Ectodermal cell (in vitro differentiated cells): Measurements from ENCODE around the gene HSD17B2.

ENCODE experiments used
- H3K27ac ChIP-seq: 2 replicates; pipeline ENCODE4 v1.7.0; 2013; ENCODE audit warnings: mild to moderate bottlenecking, low read depth, low read length; ENCODE audit not compliant: insufficient read depth, poor library complexity, severe bottlenecking
- H3K27me3 ChIP-seq: 2 replicates; pipeline ENCODE4 v1.7.0; 2013; ENCODE audit warnings: mild to moderate bottlenecking, low read length; ENCODE audit not compliant: insufficient read depth, control insufficient read depth, poor library complexity, severe bottlenecking
- H3K36me3 ChIP-seq: one replicate; pipeline ENCODE4 v1.7.0; 2013; ENCODE audit warnings: low read length; ENCODE audit not compliant: control insufficient read depth, insufficient read depth
- H3K4me1 ChIP-seq: one replicate; pipeline ENCODE4 v1.7.0; 2013; ENCODE audit warnings: low read length; ENCODE audit not compliant: control insufficient read depth, insufficient read depth
- H3K4me3 ChIP-seq: 2 replicates; pipeline ENCODE4 v1.7.0; 2013; ENCODE audit warnings: low read depth, low read length, control low read depth; ENCODE audit not compliant: insufficient read depth
- H3K9me3 ChIP-seq: 2 replicates; pipeline ENCODE4 v1.7.0; 2013; ENCODE audit warnings: mild to moderate bottlenecking, low read length, moderate library complexity; ENCODE audit not compliant: control insufficient read depth
- whole genome bisulfite sequencing, 2 experiments: methylation state at CpG; one replicate each; pipeline ENCODE4 v1.1.7; 2013; ENCODE audit warnings: missing lambda C conversion rate in 2 of 2; 5-methylcytosine and 5-hydroxymethylcytosine counted together

HSD17B2 gene

DNA sequence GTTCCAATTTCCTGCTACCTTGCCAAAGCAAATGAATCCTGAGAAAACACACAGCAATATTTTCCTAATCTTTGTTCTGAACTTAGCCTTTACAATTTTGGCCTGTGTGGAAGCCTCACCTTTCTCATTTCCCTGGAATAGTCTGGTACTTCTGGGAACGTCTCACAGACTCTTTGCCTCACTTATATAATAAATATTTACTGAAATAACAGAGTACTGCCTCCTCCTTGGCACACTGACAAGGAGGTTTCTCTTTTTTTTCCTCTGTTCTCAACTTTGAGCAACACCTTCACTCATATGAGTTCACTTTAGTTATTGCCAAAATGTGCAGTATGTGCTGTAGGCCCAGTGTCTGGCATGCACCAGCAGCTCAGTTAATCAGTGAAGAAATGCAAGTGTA, 37.3 kb downstream of the HSD17B2 start:
- Histone ChIP-seq H3K27ac (no peak overlapping the region), H3K27me3 (no peaks in the 10 kb centered on the region), H3K36me3 (no peaks in the 10 kb centered on the region), H3K4me1 (no peaks in the 10 kb centered on the region), H3K9me3 (no peaks in the 10 kb centered on the region), H3K4me3 (no peak overlapping the region)
- WGBS, 2 experiments = 100% methylated on average over 1 of the region's 1 CpG

DNA sequence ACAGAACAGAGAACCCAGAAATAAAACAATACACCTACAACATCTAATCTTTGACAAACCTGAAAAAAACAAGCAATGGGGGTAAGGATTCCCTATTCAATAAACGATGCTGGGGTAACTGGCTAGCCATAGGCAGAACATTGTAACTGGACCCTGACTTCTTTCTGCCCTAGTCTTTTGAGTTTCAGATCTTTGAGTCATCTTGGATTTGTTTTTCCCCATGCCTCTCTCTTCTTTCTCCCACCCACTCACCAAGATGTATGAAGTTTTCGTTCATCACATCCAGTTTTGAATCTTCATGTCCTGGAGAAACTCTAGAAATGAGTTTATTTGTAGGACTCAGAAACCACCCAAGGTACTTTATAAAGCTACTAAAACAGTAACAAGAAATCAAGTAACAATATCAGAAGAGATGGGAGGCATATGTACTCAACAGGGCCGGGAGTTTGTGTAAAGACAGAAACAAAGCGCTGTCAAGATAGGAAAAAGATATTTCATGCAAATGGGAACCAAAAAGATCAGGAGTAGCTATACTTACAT, 39.0 kb downstream of the HSD17B2 start:
- Histone ChIP-seq H3K27ac (no peak overlapping the region), H3K4me3 (no peak overlapping the region), H3K27me3 (no peaks in the 10 kb centered on the region), H3K36me3 (no peaks in the 10 kb centered on the region), H3K9me3 (peaks cover 2% of the 10 kb centered on the region), H3K4me1 (no peaks in the 10 kb centered on the region)
- 96% methylated on average over 3 to 4 of the region's 4 CpGs for WGBS, 2 experiments

DNA sequence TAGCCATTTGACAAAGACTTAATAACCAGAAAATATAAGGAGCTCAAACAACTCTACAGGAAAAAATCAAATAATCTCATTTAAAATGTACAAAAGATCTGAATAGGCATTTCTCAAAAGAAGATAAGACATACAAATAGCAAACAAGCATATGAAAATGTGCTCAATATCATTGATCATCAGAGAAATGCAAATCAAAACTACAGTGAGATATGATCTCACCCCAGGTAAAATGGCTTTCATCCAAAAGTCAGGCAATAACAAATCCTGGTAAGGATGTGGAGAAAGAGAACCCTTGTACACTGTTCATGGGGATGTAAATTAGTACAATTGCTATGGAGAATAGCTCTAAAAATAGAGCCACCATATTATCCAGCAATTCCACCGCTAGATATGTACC, 43.1 kb downstream of the HSD17B2 start:
- Histone ChIP-seq H3K4me3 (no peak overlapping the region), H3K27me3 (no peaks in the 10 kb centered on the region), H3K36me3 (no peaks in the 10 kb centered on the region), H3K4me1 (no peaks in the 10 kb centered on the region), H3K9me3 (peaks cover 2% of the 10 kb centered on the region), H3K27ac (no peak overlapping the region)
- WGBS, 2 experiments = 87 to 100% methylated on average over 1 of the region's 1 CpG

DNA sequence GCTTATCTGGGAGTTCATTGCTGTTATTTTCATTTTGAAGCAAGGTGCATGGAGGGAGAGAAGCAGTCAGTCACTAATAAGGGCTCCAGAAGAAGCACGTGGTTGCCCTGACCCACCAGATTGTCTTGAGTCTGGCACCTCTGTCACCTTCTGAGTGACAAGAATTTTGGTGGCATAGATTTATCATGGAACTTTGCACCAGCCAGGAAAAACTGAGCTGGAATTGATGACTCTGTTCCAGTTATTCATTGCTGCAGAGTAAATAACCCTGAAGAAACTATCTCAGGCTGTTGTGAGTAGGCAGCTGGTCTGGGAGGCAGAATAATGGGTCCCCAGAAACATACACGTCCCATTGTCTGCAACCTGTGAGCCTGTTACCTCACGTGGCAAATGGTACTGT, 44.8 kb downstream of the HSD17B2 start:
- Histone ChIP-seq H3K27ac (no peak overlapping the region), H3K9me3 (peaks cover 2% of the 10 kb centered on the region), H3K4me1 (no peaks in the 10 kb centered on the region), H3K36me3 (no peaks in the 10 kb centered on the region), H3K4me3 (no peak overlapping the region), H3K27me3 (no peaks in the 10 kb centered on the region)
- 89% methylated on average over 3 of the region's 3 CpGs for whole genome bisulfite sequencing, 2 experiments

DNA sequence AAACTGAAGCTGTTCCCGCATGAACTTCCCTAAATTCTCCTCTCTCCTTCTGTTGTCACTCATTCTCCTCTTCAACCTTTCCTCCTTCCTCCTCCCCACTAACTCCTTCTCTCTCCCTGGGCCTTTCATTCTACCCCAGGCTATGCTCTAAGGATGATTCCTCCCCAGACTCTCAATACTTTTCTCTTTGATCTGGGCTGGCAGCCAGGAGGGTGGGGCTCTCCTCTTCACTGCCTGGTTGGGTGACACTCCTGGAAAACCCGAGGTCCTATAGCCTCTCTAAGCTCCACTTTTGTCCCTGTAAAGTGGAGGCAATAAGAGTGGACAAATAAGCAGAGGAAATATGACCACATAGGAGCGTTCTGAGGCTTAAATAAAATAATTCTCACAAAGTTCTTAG, 46.2 kb downstream of the HSD17B2 start:
- Histone ChIP-seq H3K4me3 (no peak overlapping the region), H3K27ac (no peak overlapping the region), H3K36me3 (no peaks in the 10 kb centered on the region), H3K27me3 (no peaks in the 10 kb centered on the region), H3K4me1 (no peaks in the 10 kb centered on the region), H3K9me3 (peaks cover 2% of the 10 kb centered on the region)
- WGBS, 2 experiments = 88 to 90% methylated on average over 3 of the region's 3 CpGs

DNA sequence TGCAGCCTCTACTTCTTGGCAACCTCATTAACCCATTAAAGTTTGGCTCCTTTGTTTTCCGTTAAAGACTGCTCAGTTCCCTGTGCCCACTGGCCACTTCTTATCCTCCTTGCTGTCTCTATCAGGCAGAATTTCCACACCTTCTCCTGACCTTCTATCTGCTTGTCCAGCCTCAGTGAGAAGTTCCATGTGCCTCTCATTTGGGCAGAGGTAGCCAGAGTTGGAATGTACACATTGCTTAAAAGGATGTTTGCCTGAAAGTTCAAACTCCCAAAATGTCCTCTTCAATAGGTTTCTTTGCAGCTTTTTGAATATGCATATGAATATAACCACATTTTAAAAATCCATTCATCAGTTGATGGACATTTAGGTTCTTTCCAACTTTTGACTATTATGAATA, 47.0 kb downstream of the HSD17B2 start:
- no peak overlapping the region for H3K4me3 ChIP-seq
- no peaks in the 10 kb centered on the region for H3K4me1 ChIP-seq
- no peak overlapping the region for H3K27ac ChIP-seq
- WGBS, 2 experiments = 88 to 97% methylated on average over 1 of the region's 1 CpG
- H3K36me3 ChIP-seq = no peaks in the 10 kb centered on the region
- no peaks in the 10 kb centered on the region for H3K27me3 ChIP-seq
- H3K9me3 ChIP-seq = peaks cover 2% of the 10 kb centered on the region

DNA sequence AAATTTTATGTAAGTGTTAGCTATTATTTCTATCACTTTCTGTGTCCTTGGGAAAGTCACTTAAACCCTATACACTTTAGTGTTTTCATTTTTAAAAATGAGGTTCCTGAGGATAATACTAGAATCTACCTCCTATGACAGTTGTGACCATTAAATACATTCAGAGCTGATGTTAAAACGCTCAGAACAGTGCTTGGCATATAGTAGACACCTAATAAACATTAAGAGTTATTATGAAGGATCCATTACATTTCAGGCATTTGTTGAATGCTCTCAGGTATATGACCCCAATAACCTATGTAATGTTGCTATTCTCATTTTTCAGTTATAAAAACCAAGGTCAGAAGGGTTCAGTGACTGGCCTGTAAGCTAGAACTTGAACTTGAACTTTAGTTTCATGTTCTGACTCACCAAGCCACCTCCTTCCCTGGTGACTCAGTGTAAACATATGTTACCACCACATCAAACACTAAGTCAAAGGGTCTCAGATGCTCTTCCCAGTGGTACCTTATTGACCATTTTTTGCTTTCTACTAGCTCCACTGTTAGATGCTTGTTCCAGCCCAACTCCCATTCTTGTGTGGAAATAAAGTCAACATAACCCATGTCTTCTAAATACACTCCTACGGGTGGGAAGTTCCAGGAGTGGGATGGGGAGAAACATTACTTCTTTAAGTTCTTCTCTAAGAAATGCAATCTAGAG, 47.6 kb downstream of the HSD17B2 start:
- Histone ChIP-seq H3K9me3 (peaks cover 2% of the 10 kb centered on the region), H3K27me3 (no peaks in the 10 kb centered on the region), H3K36me3 (no peaks in the 10 kb centered on the region), H3K27ac (no peak overlapping the region), H3K4me1 (no peaks in the 10 kb centered on the region), H3K4me3 (no peak overlapping the region)
- 82 to 92% methylated on average over 2 of the region's 2 CpGs for WGBS, 2 experiments

DNA sequence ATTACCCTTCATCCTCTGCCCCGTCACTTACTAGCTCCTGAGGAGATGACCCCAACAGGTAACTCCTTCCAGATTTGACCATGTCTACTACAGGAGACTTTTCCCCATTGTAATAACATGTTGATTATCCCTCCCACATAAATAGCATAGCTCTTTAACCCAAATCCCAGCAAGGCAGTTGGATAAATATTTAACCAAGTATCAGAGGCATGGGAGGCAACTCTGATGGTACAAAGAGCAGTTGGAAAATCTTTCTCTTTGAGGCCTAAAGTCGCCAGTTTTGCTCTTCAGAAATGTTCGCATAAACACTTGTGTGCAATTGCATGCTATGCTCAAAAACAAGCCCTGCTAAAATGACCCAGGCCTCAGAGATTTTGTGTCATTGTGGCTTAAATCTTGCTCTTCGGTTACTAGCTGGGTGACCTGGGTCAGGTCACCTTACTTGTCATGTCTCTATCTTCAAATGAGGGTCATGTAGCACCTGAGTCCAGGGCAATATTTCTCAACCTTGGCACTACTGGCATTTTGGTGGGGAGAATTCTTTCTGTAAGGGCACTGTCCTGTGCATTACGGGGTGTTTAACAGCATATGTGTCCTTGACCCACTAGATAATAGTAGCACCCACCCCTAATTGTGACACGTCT, 48.8 kb downstream of the HSD17B2 start:
- no peaks in the 10 kb centered on the region for H3K36me3 ChIP-seq
- WGBS, 2 experiments = 92 to 93% methylated on average over 6 of the region's 6 CpGs
- H3K4me1 ChIP-seq = no peaks in the 10 kb centered on the region

DNA sequence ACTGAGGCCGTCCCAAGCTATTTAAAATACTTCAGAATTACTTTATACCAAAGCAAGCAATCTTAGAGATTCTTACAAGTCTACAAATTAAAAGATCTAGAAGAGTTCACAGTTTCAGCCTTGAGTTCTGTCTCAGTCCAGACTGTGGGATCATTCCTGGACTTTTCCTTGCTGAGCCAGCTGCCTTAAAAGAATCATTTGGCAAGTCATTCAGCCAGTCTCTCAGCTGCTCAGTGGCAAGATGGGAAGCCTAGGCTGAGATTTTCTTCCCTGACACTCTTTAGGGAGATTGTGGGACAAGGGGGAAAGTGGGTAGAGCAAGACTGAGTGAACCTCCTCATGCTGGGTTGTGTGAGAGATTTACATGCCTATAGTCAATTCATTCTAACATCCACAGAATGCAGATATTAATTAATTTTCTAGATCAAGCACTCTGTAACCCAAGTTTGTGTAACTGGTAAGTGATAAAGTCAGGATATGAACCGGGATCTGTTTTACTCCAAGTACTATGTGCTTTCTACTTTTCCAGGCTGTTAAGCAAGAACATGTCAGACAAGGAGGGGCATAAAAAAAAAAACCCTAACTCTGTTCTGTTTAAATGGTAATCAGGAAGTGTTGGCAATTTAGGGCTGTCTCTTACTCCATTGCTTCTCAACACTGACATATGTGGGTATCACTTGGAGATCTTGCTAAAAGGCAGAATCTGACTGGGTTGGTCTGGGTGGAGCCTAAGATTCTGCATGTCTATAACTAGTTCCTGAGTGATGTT, 50.1 kb downstream of the HSD17B2 start:
- no peaks in the 10 kb centered on the region for H3K27me3 ChIP-seq
- H3K4me1 ChIP-seq = no peaks in the 10 kb centered on the region
- H3K4me3 ChIP-seq = no peak overlapping the region
- no peaks in the 10 kb centered on the region for H3K36me3 ChIP-seq
- no peaks in the 10 kb centered on the region for H3K9me3 ChIP-seq
- H3K27ac ChIP-seq = no peak overlapping the region
- WGBS, 2 experiments = 60 to 83% methylated on average over 2 of the region's 2 CpGs

More for the DNA sequence above, 48.8 kb downstream of the HSD17B2 start:
- no peak overlapping the region for H3K4me3 ChIP-seq
- H3K27me3 ChIP-seq = no peaks in the 10 kb centered on the region
- no peaks in the 10 kb centered on the region for H3K9me3 ChIP-seq
- H3K27ac ChIP-seq = no peak overlapping the region

DNA sequence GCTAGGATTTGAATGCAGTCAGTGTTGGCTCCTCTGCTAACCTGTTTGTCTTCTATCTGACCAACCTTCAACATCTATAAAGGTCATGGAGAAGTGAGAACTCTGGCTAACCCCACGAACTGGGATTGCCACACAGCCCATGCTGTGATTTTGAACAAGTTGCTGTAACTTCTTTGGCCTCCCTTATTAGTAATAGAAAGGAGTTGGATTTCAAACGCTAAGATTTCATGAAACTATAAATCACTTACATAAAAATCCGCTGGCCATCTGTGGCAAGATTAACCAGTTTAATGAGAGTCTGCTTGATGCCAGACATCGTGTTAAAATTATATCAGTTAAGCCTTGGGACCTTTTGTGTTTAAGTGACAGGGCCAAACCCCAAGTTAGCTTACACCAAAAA, 53.4 kb downstream of the HSD17B2 start:
- no peak overlapping the region for H3K4me3 ChIP-seq
- no peaks in the 10 kb centered on the region for H3K9me3 ChIP-seq
- no peaks in the 10 kb centered on the region for H3K27me3 ChIP-seq
- no peaks in the 10 kb centered on the region for H3K36me3 ChIP-seq
- H3K4me1 ChIP-seq = no peaks in the 10 kb centered on the region
- 85 to 94% methylated on average over 4 of the region's 4 CpGs for WGBS, 2 experiments
- no peak overlapping the region for H3K27ac ChIP-seq
